GM21723 (cell line): ENCODE data around the gene PARD3.
A peak's percentile ranks its signal among the peaks of the same experiment; 100 is the strongest.
"Not testable (repeated sequence)": the region's sequence is repeated elsewhere in the genome, so short reads cannot be mapped to it uniquely, and the experiment has no call there.

Source experiments
- ATAC-seq: cut with Tn5 transposase; IDR thresholded peaks from one replicate; pipeline ENCODE4 v1.9.1; 2021; ENCODE audit warnings: mild to moderate bottlenecking, moderate library complexity; ENCODE audit not compliant: unreplicated experiment

Gene PARD3

GRCh38 chr10:34800624-34801023 lies 14.5 kb downstream of the PARD3 start:
- ATAC-seq, result no peak

DNA sequence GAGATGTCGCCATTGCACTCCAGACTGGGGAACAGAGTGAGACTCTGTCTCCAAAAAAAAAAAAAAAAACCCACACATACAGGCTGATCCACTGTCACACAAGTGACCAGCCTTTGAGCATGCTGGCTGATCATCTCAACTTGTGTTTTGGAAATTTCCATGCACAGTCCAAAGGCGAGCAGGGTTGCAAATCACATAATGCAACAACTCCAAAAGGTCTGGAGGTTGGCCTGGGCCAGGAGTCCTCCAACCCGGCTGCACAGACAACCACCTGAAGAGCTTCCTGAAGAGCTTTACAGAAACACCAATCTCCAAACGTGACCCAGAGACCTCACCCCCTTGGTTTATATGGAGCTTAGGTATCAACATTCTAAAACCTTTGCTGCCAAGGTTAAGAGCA lies 16.4 kb downstream of the PARD3 start:
- no peak for ATAC-seq

DNA sequence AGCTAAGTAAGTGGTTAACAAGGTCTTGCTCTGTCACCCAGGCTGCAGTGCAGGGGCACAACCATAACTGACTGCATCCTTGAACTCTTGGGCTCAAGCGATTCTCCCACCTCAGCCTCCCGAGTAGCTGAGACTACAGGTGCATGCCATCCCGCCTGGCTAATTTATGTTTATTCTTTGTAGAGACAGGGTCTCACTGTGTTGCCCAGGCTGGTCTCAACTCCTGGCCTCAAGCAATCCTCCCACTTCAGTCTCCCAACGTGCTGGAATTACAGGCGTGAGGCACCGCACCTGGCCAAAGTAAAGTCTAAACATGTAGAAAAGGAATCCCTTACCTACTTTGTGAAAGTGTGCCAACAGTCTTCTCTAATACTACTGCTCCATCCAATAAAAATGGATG lies 17.9 kb downstream of the PARD3 start:
- no peak for ATAC-seq

GRCh38 chr10:34796133-34796532 lies 19.0 kb downstream of the PARD3 start:
- no peak for ATAC-seq

DNA sequence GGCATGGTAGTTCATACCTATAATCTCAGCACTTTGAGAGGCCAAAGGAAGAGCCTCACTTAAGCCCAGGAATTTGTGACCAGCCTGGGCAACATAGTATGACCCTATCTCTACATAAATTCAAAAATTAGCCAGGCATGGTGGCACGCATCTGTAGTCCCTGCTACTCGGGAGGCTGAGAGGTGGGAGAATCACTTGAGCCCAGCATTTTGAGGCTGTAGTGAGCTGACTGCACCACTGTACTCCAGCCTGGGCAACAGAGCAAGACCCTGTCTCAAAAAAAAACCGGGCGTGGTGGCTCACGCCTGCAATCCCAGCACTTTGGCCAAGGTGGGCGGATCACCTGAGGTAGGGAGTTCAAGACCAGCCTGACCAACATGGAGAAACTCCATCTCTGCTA lies 19.8 kb downstream of the PARD3 start:
- no peak for ATAC-seq

GRCh38 chr10:34794835-34795234 lies 20.3 kb downstream of the PARD3 start:
- ATAC-seq, result no peak

DNA sequence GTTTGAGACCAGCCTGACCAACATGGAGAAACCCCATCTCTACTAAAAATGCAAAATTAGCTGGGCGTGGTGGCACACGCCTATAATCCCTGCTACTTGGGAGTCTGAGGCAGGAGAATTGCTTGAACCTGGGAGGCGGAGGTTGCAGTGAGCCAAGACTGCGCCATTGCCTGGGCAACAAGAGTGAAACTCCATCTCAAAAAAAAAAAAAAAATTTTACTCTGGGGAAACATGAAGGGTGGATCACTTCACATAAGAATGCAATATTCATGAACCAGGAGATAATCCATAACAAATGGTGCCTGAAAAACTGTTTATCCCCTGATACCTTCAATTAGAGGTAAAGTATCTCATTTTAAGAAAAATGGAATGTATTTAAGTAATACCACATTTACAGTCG lies 21.5 kb downstream of the PARD3 start:
- ATAC-seq, result not testable (repeated sequence)

- no peak for ATAC-seq
Measured at GRCh38 chr10:34792881-34793280, 22.2 kb downstream of the PARD3 start.

GRCh38 chr10:34791947-34792346 lies 23.1 kb downstream of the PARD3 start:
- no peak for ATAC-seq

DNA sequence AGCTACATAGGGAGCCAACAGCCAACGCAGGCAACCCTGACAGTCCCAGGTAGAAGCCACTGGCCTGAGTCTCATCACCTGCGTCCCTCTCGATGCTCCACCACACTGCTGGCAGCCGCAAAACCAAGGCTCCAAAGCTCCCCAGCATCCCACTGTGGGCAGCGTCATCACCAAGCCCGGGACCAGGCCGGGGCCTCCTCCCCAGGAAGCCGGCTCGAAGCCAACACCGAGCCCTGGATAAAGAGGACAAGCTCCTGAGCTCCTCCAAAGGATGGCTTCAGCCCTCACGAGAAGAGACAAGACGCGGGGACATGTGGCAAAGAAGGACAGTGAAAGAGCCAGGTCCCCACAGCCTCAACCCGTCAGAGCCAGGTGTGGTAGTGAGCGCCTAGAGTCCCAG lies 23.9 kb downstream of the PARD3 start:
- no peak for ATAC-seq

GRCh38 chr10:34789966-34790506 lies 25.1 kb downstream of the PARD3 start:
- ATAC-seq, result no peak

GRCh38 chr10:34786464-34786863 lies 28.6 kb downstream of the PARD3 start:
- no peak for ATAC-seq

- ATAC-seq, result no peak
Measured at GRCh38 chr10:34781711-34782110, 33.4 kb downstream of the PARD3 start.

- peak; percentile 85 for ATAC-seq
Measured at GRCh38 chr10:34780818-34781380, 34.2 kb downstream of the PARD3 start.

DNA sequence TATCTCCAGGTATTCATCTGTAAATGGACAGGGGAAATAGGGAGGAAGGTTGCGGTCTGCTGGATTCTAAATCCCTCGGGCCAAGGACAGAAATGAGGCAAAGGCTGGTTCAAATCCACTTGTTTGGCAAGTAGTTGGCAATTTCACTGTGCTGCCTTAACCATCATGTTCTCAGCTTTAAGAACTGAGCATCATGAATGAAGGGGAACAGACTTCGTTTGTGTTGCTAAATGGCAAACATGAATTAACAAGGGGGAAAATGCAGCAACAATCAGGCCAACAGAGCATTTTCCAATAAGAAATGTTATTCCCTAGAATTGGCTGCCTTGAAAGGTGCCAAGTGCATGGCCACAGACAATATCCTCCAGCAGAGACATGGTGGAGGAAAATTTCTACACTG lies 36.9 kb downstream of the PARD3 start:
- ATAC-seq, result no peak

- ATAC-seq, result no peak
Measured at GRCh38 chr10:34776090-34776690, 38.9 kb downstream of the PARD3 start.

DNA sequence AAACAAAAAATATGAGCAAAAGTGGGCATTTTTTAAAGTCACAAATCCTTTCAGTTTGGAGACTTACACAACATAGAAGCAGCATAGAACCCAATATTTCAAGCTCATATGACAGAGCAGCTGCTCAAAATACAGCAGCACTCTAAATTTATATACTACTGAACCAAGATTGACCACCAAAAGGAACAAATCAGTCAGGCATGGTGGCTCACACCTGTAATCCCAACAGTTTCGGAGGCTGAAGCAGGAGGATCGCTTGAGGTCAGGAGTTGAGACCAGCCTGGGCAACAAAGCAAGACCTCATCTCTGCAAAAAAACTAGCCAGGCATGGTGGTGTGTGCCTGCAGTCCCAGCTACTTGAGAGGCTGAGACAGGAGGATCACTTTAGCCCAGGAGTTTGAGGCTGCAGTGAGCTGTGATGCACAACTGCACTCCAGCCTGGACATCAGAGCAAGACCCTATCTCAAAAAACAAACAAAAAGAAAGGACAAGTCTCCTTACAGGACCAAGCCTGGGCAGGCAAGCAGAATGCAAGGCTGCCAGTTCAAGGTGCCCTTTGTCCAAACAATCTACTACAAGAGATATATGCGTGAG lies 40.0 kb downstream of the PARD3 start:
- ATAC-seq, result no peak

DNA sequence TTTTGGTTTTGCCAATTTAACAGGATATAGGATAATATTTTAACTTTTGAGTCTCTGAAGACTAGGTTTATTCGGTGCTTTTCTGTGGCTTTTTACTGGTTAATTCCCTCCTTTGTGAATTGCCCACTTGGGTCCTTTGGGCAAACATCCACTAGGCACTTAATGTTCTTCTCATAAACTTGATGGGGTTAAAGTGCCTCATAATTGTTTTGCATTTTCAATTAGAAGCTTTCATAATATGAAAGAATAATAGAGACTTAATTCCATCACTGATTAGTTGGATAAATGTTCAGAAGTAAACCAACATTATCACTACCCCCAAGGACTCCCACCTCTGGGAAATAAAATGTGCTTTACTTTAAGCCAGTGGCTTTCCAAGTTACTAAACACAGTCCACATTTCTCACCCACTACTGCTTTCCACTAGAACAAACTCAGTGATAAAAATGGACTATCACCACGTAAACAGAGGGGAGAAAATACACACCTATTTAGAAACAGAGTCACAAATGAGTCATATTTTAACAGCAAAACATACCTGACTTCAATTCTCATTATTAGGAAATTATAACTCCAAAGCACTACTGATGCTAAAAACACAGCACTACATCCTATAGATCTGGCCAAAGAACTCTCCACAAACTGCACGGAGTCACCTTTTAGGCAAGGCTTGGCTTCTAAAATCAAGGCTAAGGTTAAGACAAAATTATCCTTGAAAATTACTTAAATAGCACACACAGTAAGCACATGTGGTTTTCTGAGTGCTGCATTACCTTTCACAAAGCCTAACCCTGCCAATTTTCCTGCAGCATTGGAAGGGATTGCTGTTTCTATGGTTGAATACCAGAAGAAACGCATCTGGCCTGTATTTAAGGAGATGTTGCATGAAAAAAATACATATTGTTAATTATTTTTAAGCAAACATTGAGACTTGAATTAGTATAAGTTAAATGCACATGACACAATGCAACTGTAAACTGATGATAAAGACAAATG lies 41.2 kb downstream of the PARD3 start:
- no peak for ATAC-seq

DNA sequence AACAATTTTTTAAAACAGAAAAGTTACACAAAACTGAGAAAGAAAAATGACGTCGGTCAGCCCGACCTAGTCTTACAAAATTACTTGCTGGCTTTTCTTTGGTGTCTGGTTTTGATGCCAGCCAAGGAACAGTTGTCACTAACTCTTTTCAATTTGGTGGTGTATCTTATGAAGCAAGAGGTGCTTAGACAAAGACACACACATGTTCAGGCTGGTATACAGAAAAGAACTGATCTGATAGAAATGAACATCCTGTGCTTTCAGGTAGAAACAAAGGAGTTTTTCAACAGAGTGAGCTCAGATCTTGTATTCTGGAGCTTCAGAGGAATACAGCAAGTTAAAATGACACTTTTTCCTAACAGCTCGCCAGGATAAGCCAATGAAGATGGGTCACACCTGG lies 43.6 kb downstream of the PARD3 start:
- ATAC-seq, result no peak

DNA sequence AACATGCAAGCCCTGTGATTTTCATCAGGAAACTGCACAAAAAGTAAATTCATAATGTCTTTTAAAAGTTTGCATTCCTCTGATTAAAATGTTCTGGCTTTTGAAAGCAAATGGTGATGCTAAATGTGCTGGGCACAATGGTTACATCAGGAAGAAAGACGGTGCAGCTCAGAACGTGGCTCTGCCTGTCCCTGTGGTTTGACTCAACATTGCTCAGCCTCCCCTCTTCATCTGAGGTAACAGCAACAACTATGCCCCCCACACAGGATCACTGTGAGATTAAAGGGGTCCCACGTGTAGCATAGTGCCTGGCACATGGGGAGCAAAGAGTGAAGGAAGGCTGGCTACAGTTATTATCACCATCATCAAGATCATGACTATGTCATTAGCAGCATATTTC lies 44.0 kb downstream of the PARD3 start:
- no peak for ATAC-seq

GRCh38 chr10:34769899-34770298 lies 45.2 kb downstream of the PARD3 start:
- ATAC-seq, result no peak
